GM12874 (cell line): ENCODE measurements around the gene ZC3H12A.

ENCODE experiments used
- TF ChIP-seq, protein P1 (sequence below): IDR thresholded peaks from 2 replicates; pipeline ENCODE4 v1.5.1; 2011; ENCODE audit warnings: low read depth, mild to moderate bottlenecking, control low read depth, low read length, moderate library complexity; ENCODE audit not compliant: insufficient read depth

The ZC3H12A gene

GRCh38 chr1:37442644-37443043 is 31.7 kb upstream of the ZC3H12A start:
- TF ChIP-seq, protein P1, sequence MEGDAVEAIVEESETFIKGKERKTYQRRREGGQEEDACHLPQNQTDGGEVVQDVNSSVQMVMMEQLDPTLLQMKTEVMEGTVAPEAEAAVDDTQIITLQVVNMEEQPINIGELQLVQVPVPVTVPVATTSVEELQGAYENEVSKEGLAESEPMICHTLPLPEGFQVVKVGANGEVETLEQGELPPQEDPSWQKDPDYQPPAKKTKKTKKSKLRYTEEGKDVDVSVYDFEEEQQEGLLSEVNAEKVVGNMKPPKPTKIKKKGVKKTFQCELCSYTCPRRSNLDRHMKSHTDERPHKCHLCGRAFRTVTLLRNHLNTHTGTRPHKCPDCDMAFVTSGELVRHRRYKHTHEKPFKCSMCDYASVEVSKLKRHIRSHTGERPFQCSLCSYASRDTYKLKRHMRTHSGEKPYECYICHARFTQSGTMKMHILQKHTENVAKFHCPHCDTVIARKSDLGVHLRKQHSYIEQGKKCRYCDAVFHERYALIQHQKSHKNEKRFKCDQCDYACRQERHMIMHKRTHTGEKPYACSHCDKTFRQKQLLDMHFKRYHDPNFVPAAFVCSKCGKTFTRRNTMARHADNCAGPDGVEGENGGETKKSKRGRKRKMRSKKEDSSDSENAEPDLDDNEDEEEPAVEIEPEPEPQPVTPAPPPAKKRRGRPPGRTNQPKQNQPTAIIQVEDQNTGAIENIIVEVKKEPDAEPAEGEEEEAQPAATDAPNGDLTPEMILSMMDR = no peak

DNA sequence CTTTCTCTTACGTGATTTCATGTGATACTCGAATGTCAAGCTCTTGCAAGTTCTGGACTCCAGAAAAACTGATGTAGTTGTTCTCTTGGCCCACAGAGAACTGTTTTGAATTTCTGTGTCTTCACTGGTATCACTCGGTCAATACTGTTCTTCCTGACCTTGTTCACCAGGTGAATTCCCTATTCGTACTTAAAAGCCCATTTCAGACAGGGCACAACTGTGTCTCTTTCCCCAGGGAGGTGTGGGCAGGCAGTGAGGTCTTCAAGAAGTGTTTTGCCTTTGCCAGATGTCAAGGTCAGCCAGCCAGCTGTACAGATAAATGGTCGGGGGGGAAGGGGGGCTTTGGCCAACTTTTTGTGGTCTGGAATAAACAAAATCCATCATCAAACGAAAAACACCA is 27.5 kb upstream of the ZC3H12A start:
- TF ChIP-seq, protein P1 = no peak

GRCh38 chr1:37448185-37448584 is 26.2 kb upstream of the ZC3H12A start:
- TF ChIP-seq, protein P1 = no peak

- TF ChIP-seq, protein P1 = no peak
These were observed 25.5 kb upstream of the ZC3H12A start for GRCh38 chr1:37448691-37449417.

DNA sequence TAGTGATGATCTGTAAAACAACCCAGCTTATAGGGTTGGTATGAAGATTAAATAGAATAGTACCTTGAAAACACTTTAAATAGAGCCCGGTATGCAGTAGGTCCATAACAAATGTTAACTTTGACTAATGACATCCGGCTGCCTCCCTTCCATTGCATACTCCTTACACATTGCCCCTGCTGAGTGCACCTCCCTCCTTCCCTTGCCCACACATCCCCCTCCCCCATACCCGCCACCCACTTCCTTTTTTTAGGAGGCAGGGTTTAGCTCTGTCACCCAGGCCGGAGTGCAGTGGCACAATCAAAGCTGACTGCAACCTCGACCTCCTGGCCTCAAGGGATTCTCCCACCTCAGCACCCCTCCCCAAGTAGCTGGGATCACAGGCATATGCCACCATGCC is 24.4 kb upstream of the ZC3H12A start:
- TF ChIP-seq, protein P1 = no peak

GRCh38 chr1:37452416-37452815 is 22.0 kb upstream of the ZC3H12A start:
- TF ChIP-seq, protein P1 = no peak

- TF ChIP-seq, protein P1 = no peak
These were observed 20.7 kb upstream of the ZC3H12A start for GRCh38 chr1:37453647-37454046.
